HepG2 (cell line): Measurements from ENCODE around the gene CAPN10. TPM values are rescaled to one million over a fixed set of nuclear protein-coding genes. Genes with fewer than 3 reads are reported as not detected.

Experiments
- CREB3 ChIP-seq: sonication (generic); formaldehyde crosslinking; IDR thresholded peaks from 2 replicates; pipeline ENCODE4 v1.5.0; 2020; ENCODE audit warnings: missing genetic modification reagents
- ELF3 ChIP-seq: IDR thresholded peaks from 2 replicates; pipeline ENCODE4 v1.6.1; 2016; ENCODE audit warnings: missing genetic modification reagents, missing compliant biosample characterization
- ELK4 ChIP-seq: sonication (generic); formaldehyde crosslinking; IDR thresholded peaks from 2 replicates; pipeline ENCODE4 v1.9.0; 2021; ENCODE audit warnings: missing genetic modification reagents, borderline replicate concordance
- GABPA ChIP-seq, 2 experiments: IDR thresholded peaks; 2 replicates each; pipeline ENCODE4 v1.6.1; 2011 to 2016; ENCODE audit warnings: low read depth in 2 of 2, low read length in 1 of 2, missing biosample characterization in 1 of 2, missing genetic modification characterization in 1 of 2
- JUN ChIP-seq: sonication (generic); formaldehyde crosslinking; IDR thresholded peaks from 2 replicates; pipeline ENCODE4 v1.4.0; 2020; ENCODE audit warnings: mild to moderate bottlenecking, missing genetic modification reagents
- MXD1 ChIP-seq: sonication (generic); formaldehyde crosslinking; IDR thresholded peaks from 2 replicates; pipeline ENCODE4 v1.4.0; 2020; ENCODE audit warnings: mild to moderate bottlenecking, missing genetic modification reagents
- PLRG1 ChIP-seq: fragments of 450-650 bp; conservative IDR thresholded peaks from 2 replicates; pipeline ENCODE4 v1.6.1; 2016
- PRDM15 ChIP-seq: sonication (generic); formaldehyde crosslinking; IDR thresholded peaks from 2 replicates; pipeline ENCODE4 v1.4.0; 2020; ENCODE audit warnings: missing genetic modification reagents
- SIN3A ChIP-seq: IDR thresholded peaks from 2 replicates; pipeline ENCODE4 v1.6.1; 2011; ENCODE audit warnings: low read depth, mild to moderate bottlenecking, control low read depth, low read length, borderline replicate concordance
- SOX6 ChIP-seq, 2 experiments: fragments of 450-650 bp in 1 of 2; sonication (generic) in 1 of 2; formaldehyde crosslinking in 1 of 2; IDR thresholded peaks; 2 replicates each; pipeline versions ENCODE4 v1.4.0 to v1.6.1; 2017 to 2020; ENCODE audit warnings: antibody characterized with exemption in 1 of 2, mild to moderate bottlenecking in 1 of 2, missing genetic modification reagents in 1 of 2
- STAT6 ChIP-seq: sonication (generic); formaldehyde crosslinking; IDR thresholded peaks from 2 replicates; pipeline ENCODE4 v1.4.0; 2020; ENCODE audit warnings: missing genetic modification reagents, mild to moderate bottlenecking, borderline replicate concordance
- SUZ12 ChIP-seq: fragments of 150-350 bp; IDR thresholded peaks from 2 replicates; pipeline ENCODE4 v1.6.1; 2014; ENCODE audit warnings: low read depth, low read length
- U2AF2 ChIP-seq: fragments of 200-400 bp; formaldehyde crosslinking; IDR thresholded peaks from 2 replicates; pipeline ENCODE4 v1.6.1; 2017; ENCODE audit warnings: low read depth, mild to moderate bottlenecking, low read length
- ZNF225 ChIP-seq: sonication (generic); formaldehyde crosslinking; IDR thresholded peaks from 2 replicates; pipeline ENCODE4 v1.4.0; 2020; ENCODE audit warnings: mild to moderate bottlenecking, missing genetic modification reagents
- ZNF263 ChIP-seq: sonication (generic); formaldehyde crosslinking; IDR thresholded peaks from 2 replicates; pipeline ENCODE4 v1.4.0; 2020; ENCODE audit warnings: missing genetic modification reagents
- ZNF331 ChIP-seq: sonication (generic); formaldehyde crosslinking; IDR thresholded peaks from 2 replicates; pipeline ENCODE4 v1.4.0; 2020; ENCODE audit warnings: missing genetic modification reagents
- ZNF530 ChIP-seq: sonication (generic); formaldehyde crosslinking; IDR thresholded peaks from 2 replicates; pipeline ENCODE4 v1.5.0; 2020; ENCODE audit warnings: low read depth, mild to moderate bottlenecking, missing genetic modification reagents
- ZNF564 ChIP-seq: sonication (generic); formaldehyde crosslinking; IDR thresholded peaks from 2 replicates; pipeline ENCODE4 v1.8.1; 2023; ENCODE audit warnings: mild to moderate bottlenecking, missing genetic modification reagents
- ZNF607 ChIP-seq: sonication (generic); formaldehyde crosslinking; IDR thresholded peaks from 2 replicates; pipeline ENCODE4 v1.5.1; 2020; ENCODE audit warnings: missing genetic modification reagents, mild to moderate bottlenecking, borderline replicate concordance
- ZNF841 ChIP-seq: sonication (generic); formaldehyde crosslinking; IDR thresholded peaks from 2 replicates; pipeline ENCODE4 v1.8.1; 2023; ENCODE audit warnings: missing genetic modification reagents, borderline replicate concordance
- polyA plus RNA-seq, 8 experiments: library from polyadenylated mRNA; depleted of rRNA in 3 of 8; stranded (reverse) in 7 of 8; unstranded in 1 of 8; fragments of >200 nt; fragmentation: Illumina TruSeq in 4 of 8; extraction: Trizol in 4 of 8; gene quantifications; 2 replicates each; pipeline versions ENCODE4 v1.2.1 to v1.2.3, GENCODE V29; 2011 to 2016; ENCODE audit warnings: low read depth in 4 of 8, missing spikeins in 1 of 8, mixed read lengths in 1 of 8; ENCODE audit not compliant: insufficient read depth in 1 of 8
- total RNA-seq, 5 experiments: library from RNA; depleted of rRNA; stranded (reverse); fragments of >200 nt; fragmentation: Illumina TruSeq; extraction: Trizol; gene quantifications; 2 replicates each; pipeline ENCODE4 v1.2.3, GENCODE V29; 2016; ENCODE audit warnings: low read depth in 1 of 5

Gene CAPN10
- total and polyA plus RNA-seq, 2 of the 13 experiments (the other 11 are each of a cell fraction or from before 2014, with no cell fraction given) = 27.6 to 32.4 TPM

GRCh38 chr2:240586198-240586918 is at the start of gene CAPN10 (continued):
- TF ChIP-seq CREB3 (CRISPR knock-in tag) (peak; percentile 14; the same call in 1 of the 2 replicates), ZNF564 (CRISPR knock-in tag) (peak; percentile 66; the same call in 1 of the 2 replicates), ZNF607 (CRISPR knock-in tag) (no peak), PRDM15 (CRISPR knock-in tag) (no peak; the same call in 1 of the 2 replicates), U2AF2 (peak; percentile 78; the same call in 1 of the 2 replicates), MXD1 (CRISPR knock-in tag) (peak; percentile 81), PLRG1 (no peak), GABPA (IDR thresholded peaks at IDR 0.05; ENCODE audit: low read depth, low read length) (no peak), GABPA (CRISPR knock-in tag; IDR thresholded peaks at IDR 0.05; ENCODE audit: low read depth) (peak; percentile 97), ZNF263 (CRISPR knock-in tag) (peak; percentile 64; the same call in 1 of the 2 replicates), SUZ12 (peak; percentile 94), ZNF331 (CRISPR knock-in tag) (peak; percentile 75), ELF3 (CRISPR knock-in tag) (peak; percentile 78), SOX6 (IDR thresholded peaks at IDR 0.05) (no peak), SOX6 (CRISPR knock-in tag; IDR thresholded peaks at IDR 0.05) (peak; percentile 79), STAT6 (CRISPR knock-in tag) (0 out of 2 replicates have a peak, but pooled peaks have one; percentile 14), JUN (CRISPR knock-in tag) (0 out of 2 replicates have a peak, but pooled peaks have one; percentile 38), ZNF225 (CRISPR knock-in tag) (peak; percentile 55; the same call in 1 of the 2 replicates), ZNF530 (CRISPR knock-in tag) (no peak), ZNF841 (CRISPR knock-in tag) (peak; percentile 83; the same call in 1 of the 2 replicates), ELK4 (CRISPR knock-in tag) (peak; percentile 99), SIN3A (peak; percentile 67; the same call in 1 of the 2 replicates)
